Gastrocnemius medialis (tissue), 4 donors: Measurements from ENCODE around the gene ARHGAP6. TPM values are rescaled to one million over a fixed set of nuclear protein-coding genes. Genes with fewer than 3 reads are reported as not detected.

Experiments
- ATAC-seq, 2 donors: fragments of 150-250 bp; one replicate each; pipeline ENCODE4 v1.9.1; 2016
- DNase-seq, 2 donors: peaks; one replicate each; pipeline ENCODE4 v3.0.0-alpha.2; 2019
- H3K27ac ChIP-seq, 4 donors: fragments of 200-600 bp; sonication (generic); 1 replicate in 1 of 4; 2 replicates in 3 of 4; pipeline ENCODE4 v1.5.1; 2016 to 2018; ENCODE audit warnings: mild to moderate bottlenecking in 2 of 4, moderate library complexity in 1 of 4
- H3K27me3 ChIP-seq, 3 donors: fragments of 200-600 bp; sonication (generic) in 2 of 3; 1 replicate in 1 of 3; 2 replicates in 2 of 3; pipeline versions ENCODE4 v1.5.1 to v1.6.0; 2016 to 2019; ENCODE audit warnings: mild to moderate bottlenecking in 1 of 3, moderate library complexity in 1 of 3
- H3K36me3 ChIP-seq, 2 donors: fragments of 200-600 bp; sonication (generic) in 1 of 2; one replicate each; pipeline ENCODE4 v1.5.1; 2017 to 2018
- H3K4me1 ChIP-seq, 2 donors: fragments of 200-600 bp; sonication (generic) in 1 of 2; one replicate each; pipeline ENCODE4 v1.5.1; 2016 to 2017; ENCODE audit warnings: mild to moderate bottlenecking in 2 of 2
- H3K4me3 ChIP-seq, 4 donors: fragments of 200-600 bp; sonication (generic) in 3 of 4; 1 replicate in 1 of 4; 2 replicates in 3 of 4; pipeline ENCODE4 v1.5.1; 2016 to 2019; ENCODE audit warnings: mild to moderate bottlenecking in 2 of 4
- H3K9me3 ChIP-seq, 3 donors: fragments of 200-600 bp; sonication (generic) in 2 of 3; 1 replicate in 1 of 3; 2 replicates in 2 of 3; pipeline ENCODE4 v1.5.1; 2016 to 2019
- CTCF ChIP-seq, 5 experiments: fragments of 450-650 bp in 3 of 5; fragments of 200-600 bp in 2 of 5; sonication (generic) in 2 of 5; IDR thresholded peaks in 4 of 5; conservative IDR thresholded peaks in 1 of 5; 1 replicate in 4 of 5; 2 replicates in 1 of 5; pipeline ENCODE4 v1.5.1; 2016 to 2019; ENCODE audit warnings: antibody characterized with exemption in 5 of 5, mild to moderate bottlenecking in 3 of 5, moderate library complexity in 3 of 5
- POLR2A ChIP-seq, 2 donors: fragments of 450-650 bp; IDR thresholded peaks; one replicate each; pipeline ENCODE4 v1.6.1; 2017; ENCODE audit warnings: antibody characterized with exemption in 2 of 2, mild to moderate bottlenecking in 2 of 2, moderate library complexity in 2 of 2
- in situ Hi-C, 4 donors: fragments of 200-750 bp; cut with MboI; loops; one replicate each; pipeline versions ENCODE4 v1.15.0 to v1.8.0; 2017; ENCODE audit warnings: low sequenced_read_pairs in 4 of 4
- intact Hi-C: fragments of 100-400 bp; cut with DNase I; formaldehyde crosslinking; loops from one replicate; pipeline ENCODE4 v1.15.1; 2023; ENCODE audit warnings: low total_unique reads
- microRNA-seq, 2 donors: library from miRNA; unstranded; fragments of <30 nt; microRNA quantifications; one replicate each; pipeline ENCODE4, GENCODE V29; 2016; ENCODE audit warnings: borderline replicate concordance in 2 of 2
- total RNA-seq, 4 donors: library from RNA; depleted of rRNA; stranded (reverse); fragments of >200 nt; gene quantifications; one replicate each; pipeline versions ENCODE4 v1.1.0 to v1.2.3, GENCODE V29; 2016

The ARHGAP6 gene
- total RNA-seq, 4 donors from 2014 or later = 10.7 to 18.0 (median 14.9) TPM

DNA sequence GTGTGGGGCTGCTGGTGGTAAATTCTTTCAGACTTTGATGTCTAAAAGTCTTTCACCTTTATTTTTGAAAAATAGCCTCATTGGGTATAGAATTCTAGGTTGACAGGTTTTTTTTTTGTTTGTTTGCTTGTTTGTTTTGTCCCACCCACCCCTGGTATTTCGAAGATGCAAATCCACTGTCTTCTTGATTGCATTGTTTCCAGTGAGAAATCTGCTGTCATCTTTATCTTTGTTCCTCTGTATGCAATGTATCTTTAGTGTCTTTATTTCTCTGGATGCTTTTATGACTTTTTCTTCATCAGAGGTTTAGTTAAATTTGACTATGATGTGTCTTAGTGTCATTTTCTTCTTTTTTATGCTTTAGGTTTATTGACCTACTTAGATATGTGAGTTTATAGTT, 575.9 kb downstream of the ARHGAP6 start:
- Histone ChIP-seq H3K4me3 (no peak overlapping the region), H3K4me1 (no peaks in the 10 kb centered on the region), H3K27me3 (peaks cover 0 to 3% (median 0%) of the 10 kb centered on the region in 3 donors), H3K9me3 (peaks cover 0 to 11% (median 0%) of the 10 kb centered on the region in 3 donors), H3K27ac (no peak overlapping the region), H3K36me3 (no peaks in the 10 kb centered on the region)
- in situ Hi-C loops = no loop called here
- DNase-seq (no peak), ATAC-seq (no peak)
- TF ChIP-seq CTCF (IDR thresholded peaks at IDR 0.05 in 4 of 5, conservative IDR thresholded peaks at IDR 0.05 in 1 of 5) (no peak), POLR2A (IDR thresholded peaks at IDR 0.05) (no peak)
- intact Hi-C loops = no loop called here

Small RNA genes lying within 50 kb of the gene (microRNA-seq; reads per million reads assigned to microRNA genes)
- 4.7 to 6.8 reads per million in 2 donors for gene MIR548AX

Other genes starting within 250 kb of the ARHGAP6 start
- gene MSL3, start 92.3 kb upstream of the ARHGAP6 start, total RNA-seq = 10 to 100 TPM; 22.8 to 61.1 (median 35.1) TPM